Activated CD8-positive, alpha-beta T cell treated with anti-CD3 and anti-CD28 coated beads, Interleukin-2, amount 10 ng/mL, durations not matched to agents 7 days and 5 days (primary cell): ENCODE results near the gene MYCBPAP. TPM values are rescaled to one million over a fixed set of nuclear protein-coding genes. Genes with fewer than 3 reads are reported as not detected.

Experiments
- ATAC-seq: fragments of 150-1000 bp; cut with Tn5 transposase; one replicate; pipeline ENCODE4 v1.10.0; 2021; ENCODE audit warnings: moderate library complexity
- CTCF ChIA-PET: fragments of 350-600 bp; sonication (Branson Sonifier 250); formaldehyde crosslinking; loops from one replicate; lab custom pipeline; 2021; ENCODE audit warnings: antibody characterized with exemption; lab: Charles Lee
- POLR2A ChIA-PET: fragments of 350-600 bp; sonication (Branson Sonifier 250); formaldehyde crosslinking; loops from one replicate; lab custom pipeline; 2021; ENCODE audit warnings: antibody characterized with exemption; lab: Charles Lee
- DNase-seq: peaks from one replicate; pipeline ENCODE4 v3.0.0-alpha.2; 2020
- H3K27ac Mint-ChIP-seq: one replicate; pipeline ENCODE4 v1.8.0; 2021; ENCODE audit warnings: mild to moderate bottlenecking, mixed read lengths
- H3K27me3 Mint-ChIP-seq: one replicate; pipeline ENCODE4 v1.8.0; 2021; ENCODE audit warnings: low read depth, mixed read lengths
- H3K36me3 Mint-ChIP-seq: one replicate; pipeline ENCODE4 v1.8.0; 2021; ENCODE audit warnings: low read depth, mixed read lengths
- H3K4me1 Mint-ChIP-seq: one replicate; pipeline ENCODE4 v1.8.0; 2021; ENCODE audit warnings: low read depth, mixed read lengths
- H3K4me3 Mint-ChIP-seq: one replicate; pipeline ENCODE4 v1.8.0; 2021; ENCODE audit warnings: mild to moderate bottlenecking, mixed read lengths
- H3K9me3 Mint-ChIP-seq: one replicate; pipeline ENCODE4 v1.8.0; 2022; ENCODE audit warnings: mixed read lengths; ENCODE audit not compliant: insufficient read depth
- total RNA-seq, 2 experiments: library from RNA; stranded (reverse); gene quantifications; one replicate each; pipeline ENCODE4 v1.2.3, GENCODE V29; 2021

The MYCBPAP gene
- total RNA-seq, 2 experiments from 2014 or later = 7.7 to 9.3 TPM

- DNase-seq (no peak), ATAC-seq (no peak)
- H3K36me3 Mint-ChIP-seq = no peaks in the 10 kb centered on the region
- H3K4me3 Mint-ChIP-seq = no peak overlapping the region
- H3K27ac Mint-ChIP-seq = no peak overlapping the region
- H3K4me1 Mint-ChIP-seq = peaks cover 11% of the 10 kb centered on the region
- ChIA-PET POLR2A (no interaction called here), CTCF (interaction anchor here (1.1 to 2.2 kb wide), 5 partner anchors 9 to 75 kb away, joined by 4 to 5 read pairs (median 4); partner anchors contain the start of gene CACNA1G)
- H3K27me3 Mint-ChIP-seq = no peaks in the 10 kb centered on the region
- H3K9me3 Mint-ChIP-seq = no peaks in the 10 kb centered on the region
Observed at GRCh38 chr17:50551433-50551815, 43.2 kb downstream of the MYCBPAP start.

DNA sequence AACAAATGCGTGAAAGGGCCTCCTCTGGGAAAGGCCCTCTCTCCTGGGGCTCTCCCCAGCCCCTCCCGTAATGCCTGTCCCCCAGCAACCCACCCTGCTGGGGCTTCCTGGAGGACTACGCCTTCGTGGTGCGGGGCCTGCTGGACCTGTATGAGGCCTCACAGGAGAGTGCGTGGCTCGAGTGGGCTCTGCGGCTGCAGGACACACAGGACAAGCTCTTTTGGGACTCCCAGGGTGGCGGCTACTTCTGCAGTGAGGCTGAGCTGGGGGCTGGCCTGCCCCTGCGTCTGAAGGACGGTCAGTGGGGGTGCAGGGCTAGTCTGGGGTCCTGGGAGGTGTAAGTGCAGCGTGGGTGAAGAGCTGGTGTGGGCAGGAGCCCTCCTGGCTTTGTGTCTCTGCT, 43.6 kb downstream of the MYCBPAP start:
- ATAC-seq (no peak), DNase-seq (no peak)
- Mint-ChIP-seq H3K4me3 (no peak overlapping the region), H3K36me3 (no peaks in the 10 kb centered on the region), H3K27me3 (no peaks in the 10 kb centered on the region), H3K27ac (no peak overlapping the region), H3K4me1 (peaks cover 7% of the 10 kb centered on the region), H3K9me3 (no peaks in the 10 kb centered on the region)
- ChIA-PET CTCF (interaction anchor here (1.2 to 2.2 kb wide), 2 partner anchors 11 to 74 kb away, joined by 4 read pairs; no protein-coding TSS in a partner anchor), POLR2A (no interaction called here)

DNA sequence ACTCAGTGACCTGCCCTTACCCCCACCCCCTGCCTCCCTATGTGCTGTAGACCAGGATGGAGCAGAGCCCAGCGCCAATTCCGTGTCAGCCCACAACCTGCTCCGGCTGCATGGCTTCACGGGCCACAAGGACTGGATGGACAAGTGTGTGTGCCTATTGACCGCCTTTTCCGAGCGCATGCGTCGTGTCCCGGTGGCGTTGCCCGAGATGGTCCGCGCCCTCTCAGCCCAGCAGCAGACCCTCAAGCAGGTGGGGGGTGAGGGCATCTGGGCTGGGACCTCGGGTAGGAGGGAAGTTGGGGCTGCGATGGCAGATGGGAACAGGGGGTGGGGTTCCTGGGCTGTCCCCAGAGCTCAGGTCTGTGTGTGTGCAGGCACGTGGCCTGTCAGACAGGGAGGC, 46.0 kb downstream of the MYCBPAP start:
- ChIA-PET POLR2A (no interaction called here), CTCF (no interaction called here)
- Mint-ChIP-seq H3K36me3 (no peaks in the 10 kb centered on the region), H3K4me1 (peaks cover 2% of the 10 kb centered on the region), H3K27me3 (peaks cover 19% of the 10 kb centered on the region), H3K27ac (no peak overlapping the region), H3K9me3 (no peaks in the 10 kb centered on the region), H3K4me3 (no peak overlapping the region)
- DNase-seq = no peak
- no peak for ATAC-seq

DNA sequence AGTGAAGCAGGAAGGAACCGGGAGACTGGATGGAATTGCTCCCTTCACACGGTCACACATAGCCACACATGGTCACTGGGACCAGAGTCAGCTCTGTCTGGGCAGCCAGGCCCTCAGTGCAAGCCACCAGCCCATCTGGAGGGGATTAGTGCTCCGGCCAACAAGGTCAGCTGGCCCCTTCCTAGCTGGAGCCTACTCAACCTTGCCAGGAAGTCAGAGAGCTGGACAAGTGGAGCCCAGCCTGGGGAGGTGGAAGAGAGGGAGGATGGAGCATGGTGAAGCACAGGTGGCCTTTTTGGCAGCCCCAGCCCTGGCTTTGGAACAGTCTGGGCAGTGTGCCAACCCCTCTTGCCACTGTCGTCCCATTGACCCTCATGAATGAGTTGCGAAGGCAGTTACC, 48.6 kb downstream of the MYCBPAP start:
- no peak for DNase-seq
- no peak overlapping the region for H3K4me3 Mint-ChIP-seq
- peaks cover 12% of the 10 kb centered on the region for H3K4me1 Mint-ChIP-seq
- H3K27ac Mint-ChIP-seq = no peak overlapping the region
- ATAC-seq = no peak
- H3K36me3 Mint-ChIP-seq = no peaks in the 10 kb centered on the region
- ChIA-PET POLR2A (no interaction called here), CTCF (interaction anchor here (1.4 kb wide), 1 partner anchor 14 kb away, joined by 3 read pairs; no protein-coding TSS in a partner anchor)
- peaks cover 29% of the 10 kb centered on the region for H3K27me3 Mint-ChIP-seq
- H3K9me3 Mint-ChIP-seq = no peaks in the 10 kb centered on the region

GRCh38 chr17:50557630-50558029, 49.4 kb downstream of the MYCBPAP start:
- DNase-seq (no peak), ATAC-seq (no peak)
- H3K4me1 Mint-ChIP-seq = peaks cover 17% of the 10 kb centered on the region
- H3K27me3 Mint-ChIP-seq = peaks cover 35% of the 10 kb centered on the region
- H3K36me3 Mint-ChIP-seq = no peaks in the 10 kb centered on the region
- no peak overlapping the region for H3K27ac Mint-ChIP-seq
- POLR2A ChIA-PET = no interaction called here
- H3K9me3 Mint-ChIP-seq = no peaks in the 10 kb centered on the region
- H3K4me3 Mint-ChIP-seq = no peak overlapping the region
- CTCF ChIA-PET = no interaction called here

GRCh38 chr17:50558091-50558490, 49.9 kb downstream of the MYCBPAP start:
- Mint-ChIP-seq H3K27ac (no peak overlapping the region), H3K4me3 (no peak overlapping the region), H3K36me3 (no peaks in the 10 kb centered on the region), H3K27me3 (peaks cover 38% of the 10 kb centered on the region), H3K4me1 (peaks cover 17% of the 10 kb centered on the region), H3K9me3 (no peaks in the 10 kb centered on the region)
- CTCF ChIA-PET = no interaction called here
- DNase-seq (no peak), ATAC-seq (no peak)
- POLR2A ChIA-PET = no interaction called here

- CTCF ChIA-PET = no interaction called here
- H3K36me3 Mint-ChIP-seq = no peaks in the 10 kb centered on the region
- H3K4me1 Mint-ChIP-seq = peaks cover 17% of the 10 kb centered on the region
- DNase-seq (no peak), ATAC-seq (no peak)
- H3K27ac Mint-ChIP-seq = no peak overlapping the region
- peaks cover 42% of the 10 kb centered on the region for H3K27me3 Mint-ChIP-seq
- no peak overlapping the region for H3K4me3 Mint-ChIP-seq
- H3K9me3 Mint-ChIP-seq = no peaks in the 10 kb centered on the region
- POLR2A ChIA-PET = no interaction called here
Observed at GRCh38 chr17:50558581-50558940, 50.3 kb downstream of the MYCBPAP start.

DNA sequence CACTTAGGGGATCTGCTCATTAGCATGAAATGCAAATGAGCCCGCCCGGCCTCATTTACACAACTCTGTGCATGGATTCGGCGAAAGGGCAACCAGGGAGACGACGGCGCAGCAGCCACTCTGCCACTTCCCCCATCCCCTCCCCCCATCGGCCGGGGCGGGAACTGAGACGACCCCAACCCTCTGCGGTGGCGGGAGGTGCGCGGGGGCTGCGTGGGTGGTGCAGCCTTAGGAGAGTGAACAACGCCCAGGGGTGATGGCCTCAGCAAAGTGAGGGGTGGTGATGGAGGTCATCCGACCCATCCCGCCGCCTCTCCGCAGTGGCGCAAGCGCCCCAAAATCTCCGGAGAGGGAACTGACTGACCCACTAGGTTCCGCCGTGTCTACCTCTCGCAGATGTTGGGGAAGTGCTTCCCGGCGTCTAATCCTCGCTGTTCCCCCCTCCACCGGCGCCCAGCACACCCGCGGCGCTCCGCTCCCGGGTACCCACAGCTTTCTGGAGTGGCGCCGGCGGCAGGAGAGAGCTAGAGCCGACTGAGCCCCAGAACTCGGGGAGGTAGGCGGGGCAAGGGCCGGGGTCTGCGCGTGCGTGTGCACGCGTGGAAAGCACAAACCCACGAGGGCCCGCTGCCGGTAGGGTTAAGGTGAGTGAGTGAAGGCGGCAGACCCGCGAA, 50.8 kb downstream of the MYCBPAP start:
- POLR2A ChIA-PET = interaction anchor here (1.2 kb wide), 1 partner anchor 149 kb away, joined by 3 read pairs; no protein-coding TSS in a partner anchor
- H3K27me3 Mint-ChIP-seq = peaks cover 48% of the 10 kb centered on the region
- no peak overlapping the region for H3K27ac Mint-ChIP-seq

GRCh38 chr17:50559674-50560184, 51.5 kb downstream of the MYCBPAP start:
- H3K27ac Mint-ChIP-seq = no peak overlapping the region
- no peaks in the 10 kb centered on the region for H3K9me3 Mint-ChIP-seq
- CTCF ChIA-PET = interaction anchor here (1.1 to 1.3 kb wide), 2 partner anchors 9 to 18 kb away, joined by 4 to 5 read pairs; no protein-coding TSS in a partner anchor
- POLR2A ChIA-PET = interaction anchor here (1.2 kb wide), 1 partner anchor 149 kb away, joined by 3 read pairs; no protein-coding TSS in a partner anchor
- H3K4me3 Mint-ChIP-seq = peak overlapping the region; percentile 56
- no peaks in the 10 kb centered on the region for H3K36me3 Mint-ChIP-seq
- H3K27me3 Mint-ChIP-seq = peaks cover 53% of the 10 kb centered on the region
- peak; percentile 48 for DNase-seq
- ATAC-seq = peak; percentile 15
- H3K4me1 Mint-ChIP-seq = peaks cover 17% of the 10 kb centered on the region

More for the DNA sequence above, 50.8 kb downstream of the MYCBPAP start:
- no peaks in the 10 kb centered on the region for H3K9me3 Mint-ChIP-seq
- DNase-seq (no peak), ATAC-seq (no peak)
- no peak overlapping the region for H3K4me3 Mint-ChIP-seq
- CTCF ChIA-PET = interaction anchor here (1.3 kb wide), 1 partner anchor 17 kb away, joined by 4 read pairs; no protein-coding TSS in a partner anchor
- H3K4me1 Mint-ChIP-seq = peaks cover 17% of the 10 kb centered on the region
- H3K36me3 Mint-ChIP-seq = no peaks in the 10 kb centered on the region

DNA sequence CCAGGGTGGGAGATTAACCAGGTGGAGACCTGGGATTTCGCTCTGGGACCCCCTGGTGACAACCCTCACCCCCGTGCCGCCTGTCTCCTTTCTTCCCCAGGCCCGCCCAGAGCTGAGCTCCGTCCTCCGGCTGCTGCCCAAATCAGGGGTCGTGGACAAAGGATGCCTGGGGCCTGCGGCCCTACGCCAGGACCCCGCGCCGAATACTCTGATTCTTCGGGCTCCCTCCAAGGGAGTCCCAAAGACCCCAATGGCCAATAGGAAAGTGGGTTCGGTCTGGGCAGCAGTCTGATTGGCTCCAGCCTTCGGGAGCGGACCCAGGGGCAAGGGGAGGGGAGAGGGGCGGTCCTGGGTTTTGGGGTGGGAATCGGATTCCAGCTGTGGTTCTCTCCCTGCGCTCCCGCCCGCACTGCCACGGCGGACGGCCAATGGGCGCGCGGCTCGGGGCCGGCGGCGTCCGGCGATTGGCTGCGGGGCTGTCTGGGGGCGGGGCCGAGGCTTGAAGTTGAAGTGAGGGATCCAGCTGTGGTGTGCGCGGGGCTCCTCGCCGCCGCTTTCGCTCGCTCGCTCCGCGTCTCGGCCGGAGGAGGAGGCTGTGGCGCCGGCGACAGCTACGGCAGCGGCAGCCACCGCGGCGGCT, 52.1 kb downstream of the MYCBPAP start, which contains the start of gene CACNA1G:
Gene CACNA1G (plus strand): TSS at position 531 of the 640 bp plus-strand sequence. CDS start 745 bp downstream, outside the sequence.
- POLR2A ChIA-PET = interaction anchor here (1.2 kb wide), 1 partner anchor 148 kb away, joined by 3 read pairs; no protein-coding TSS in a partner anchor
- no peaks in the 10 kb centered on the region for H3K9me3 Mint-ChIP-seq
- H3K27me3 Mint-ChIP-seq = peaks cover 58% of the 10 kb centered on the region
- DNase-seq (peak; percentile 89), ATAC-seq (peak; percentile 93)
- no peaks in the 10 kb centered on the region for H3K36me3 Mint-ChIP-seq
- H3K4me3 Mint-ChIP-seq = peak within 1 kb of the TSS; percentile 56
- H3K27ac Mint-ChIP-seq = no peak within 1 kb of the TSS
- CTCF ChIA-PET = interaction anchor here (1.1 to 1.3 kb wide), 2 partner anchors 10 to 18 kb away, joined by 4 to 5 read pairs; no protein-coding TSS in a partner anchor
- H3K4me1 Mint-ChIP-seq = peaks cover 19% of the 10 kb centered on the region

- POLR2A ChIA-PET = no interaction called here
- Mint-ChIP-seq H3K9me3 (no peaks in the 10 kb centered on the region), H3K36me3 (no peaks in the 10 kb centered on the region), H3K27me3 (peaks cover 63% of the 10 kb centered on the region), H3K27ac (no peak overlapping the region), H3K4me1 (peaks cover 19% of the 10 kb centered on the region), H3K4me3 (no peak overlapping the region)
- CTCF ChIA-PET = interaction anchor here (0.7 to 1.1 kb wide), 2 partner anchors 10 to 65 kb away, joined by 3 to 5 read pairs; no protein-coding TSS in a partner anchor
- ATAC-seq (no peak), DNase-seq (no peak)
Observed at GRCh38 chr17:50560931-50561745, 52.9 kb downstream of the MYCBPAP start.
